Stimulated activated CD4-positive, alpha-beta T cell treated with anti-CD3 and anti-CD28 coated beads, Interleukin-4, amount 100 ng/mL, for 24 hours (primary cell): ENCODE results near the gene RPLP1.

Experiments used
- DNase-seq: peaks from one replicate; pipeline ENCODE4 v3.0.0-alpha.2; 2020

Gene RPLP1

GRCh38 chr15:69499521-69500211, 47.0 kb downstream of the RPLP1 start:
- DNase-seq: no peak

DNA sequence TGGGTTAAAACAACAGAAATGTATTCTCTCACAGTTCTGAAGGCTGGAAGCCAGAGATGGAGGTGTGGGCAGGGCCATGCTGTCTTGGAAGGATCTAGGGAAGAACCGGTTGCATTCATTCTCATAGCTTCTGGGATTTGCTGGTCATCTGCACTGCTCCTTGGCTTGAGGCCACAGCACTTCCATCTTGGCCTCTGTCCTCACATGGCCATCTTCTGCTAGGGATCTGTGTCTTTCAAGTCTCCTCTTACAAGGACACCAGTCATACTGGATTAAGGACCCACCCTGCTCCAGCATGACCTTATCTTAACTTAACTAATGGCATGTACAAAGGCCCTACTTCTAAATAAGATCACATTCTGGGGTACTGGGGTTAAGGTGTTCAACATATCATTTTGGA, 47.7 kb downstream of the RPLP1 start:
- no peak for DNase-seq

DNA sequence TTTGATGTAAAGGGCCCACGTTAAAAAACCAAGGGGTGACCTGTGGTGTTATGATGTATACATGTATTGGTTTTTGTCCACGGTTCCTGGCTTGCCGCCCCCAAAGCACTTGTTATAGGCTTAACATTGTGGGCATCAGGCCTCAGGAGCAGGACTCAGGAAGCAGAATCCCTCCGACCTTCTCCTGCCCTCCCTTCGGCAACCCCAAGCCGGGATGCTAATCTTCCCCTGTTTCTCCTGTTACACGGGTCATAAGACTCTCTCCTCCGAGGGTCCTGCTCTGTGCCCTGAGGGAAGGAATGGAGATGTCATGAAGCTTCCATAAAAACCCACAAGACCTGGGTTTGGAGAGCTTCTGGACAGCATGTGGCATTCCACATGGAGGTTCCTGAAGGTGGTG, 48.8 kb downstream of the RPLP1 start:
- DNase-seq: no peak

DNA sequence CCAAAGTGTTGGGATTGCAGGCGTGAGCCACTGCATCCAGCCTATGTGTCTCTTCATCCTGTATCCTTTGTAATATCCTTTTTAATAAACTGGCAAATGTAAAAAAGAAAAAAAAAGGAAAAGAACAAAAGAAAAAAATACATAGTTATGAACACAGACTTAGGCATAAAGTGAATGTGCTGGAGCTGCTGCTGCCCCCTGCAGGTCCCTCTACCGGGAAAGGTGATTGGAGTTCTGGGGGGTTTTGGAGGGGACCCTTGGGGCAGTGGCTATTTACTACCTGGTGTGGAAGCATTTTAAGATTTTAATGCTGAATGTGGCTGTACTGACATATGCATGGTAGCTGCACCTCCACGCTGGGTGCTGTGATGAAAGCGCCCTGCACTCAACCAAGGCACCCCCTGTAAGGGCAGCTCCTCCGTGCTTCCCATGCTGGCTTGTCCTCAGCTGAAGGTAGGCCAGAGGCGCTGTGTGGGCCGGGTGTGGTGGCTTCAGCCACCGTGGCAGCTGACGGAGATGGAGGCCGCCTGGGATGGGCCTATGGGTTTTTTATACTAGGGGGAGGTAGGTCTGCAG, 49.9 kb downstream of the RPLP1 start:
- DNase-seq: no peak

GRCh38 chr15:69504352-69505040, 51.9 kb downstream of the RPLP1 start:
- DNase-seq: no peak
